Glutamatergic neuron (in vitro differentiated cells): ENCODE measurements around the gene ERFL. TPM values are rescaled to one million over a fixed set of nuclear protein-coding genes. Genes with fewer than 3 reads are reported as not detected.

ENCODE experiments used
- DNase-seq: peaks from one replicate; pipeline ENCODE4 v3.0.0; 2022
- H3K27ac Mint-ChIP-seq: one replicate; pipeline ENCODE4 v1.8.0; 2020; ENCODE audit warnings: mild to moderate bottlenecking, mixed read lengths, inconsistent platforms; ENCODE audit not compliant: unreplicated experiment
- H3K27me3 Mint-ChIP-seq: one replicate; pipeline ENCODE4 v1.8.0; 2020; ENCODE audit warnings: mild to moderate bottlenecking, moderate library complexity, mixed read lengths, inconsistent platforms; ENCODE audit not compliant: unreplicated experiment
- H3K36me3 Mint-ChIP-seq: one replicate; pipeline ENCODE4 v1.8.0; 2020; ENCODE audit warnings: mild to moderate bottlenecking, mixed read lengths, inconsistent platforms; ENCODE audit not compliant: unreplicated experiment
- H3K4me1 Mint-ChIP-seq: one replicate; pipeline ENCODE4 v1.8.0; 2020; ENCODE audit warnings: mild to moderate bottlenecking, low read depth, mixed read lengths, inconsistent platforms; ENCODE audit not compliant: unreplicated experiment
- H3K4me3 Mint-ChIP-seq: one replicate; pipeline ENCODE4 v1.8.0; 2020; ENCODE audit warnings: mild to moderate bottlenecking, mixed read lengths, inconsistent platforms; ENCODE audit not compliant: unreplicated experiment
- H3K9me3 Mint-ChIP-seq: one replicate; pipeline ENCODE4 v1.8.0; 2020; ENCODE audit warnings: mild to moderate bottlenecking, moderate library complexity, mixed read lengths, inconsistent platforms; ENCODE audit not compliant: unreplicated experiment
- total RNA-seq: library from RNA; stranded (reverse); fragmentation: NEBNext Ultra II Directional; extraction: Animal tissue kit (Norgen Biotek cat#: 25700); gene quantifications from one replicate; pipeline ENCODE4 v1.2.1, GENCODE V29; 2021; ENCODE audit not compliant: unreplicated experiment
- TF ChIP-seq, protein P1 (sequence below): fragments of 200-600 bp; sonication (generic); IDR thresholded peaks from one replicate; pipeline ENCODE4 v1.5.0; 2021; ENCODE audit not compliant: partially characterized antibody, unreplicated experiment

ERFL gene
- total RNA-seq, 1 donor from 2014 or later, result 1.6 TPM

DNA sequence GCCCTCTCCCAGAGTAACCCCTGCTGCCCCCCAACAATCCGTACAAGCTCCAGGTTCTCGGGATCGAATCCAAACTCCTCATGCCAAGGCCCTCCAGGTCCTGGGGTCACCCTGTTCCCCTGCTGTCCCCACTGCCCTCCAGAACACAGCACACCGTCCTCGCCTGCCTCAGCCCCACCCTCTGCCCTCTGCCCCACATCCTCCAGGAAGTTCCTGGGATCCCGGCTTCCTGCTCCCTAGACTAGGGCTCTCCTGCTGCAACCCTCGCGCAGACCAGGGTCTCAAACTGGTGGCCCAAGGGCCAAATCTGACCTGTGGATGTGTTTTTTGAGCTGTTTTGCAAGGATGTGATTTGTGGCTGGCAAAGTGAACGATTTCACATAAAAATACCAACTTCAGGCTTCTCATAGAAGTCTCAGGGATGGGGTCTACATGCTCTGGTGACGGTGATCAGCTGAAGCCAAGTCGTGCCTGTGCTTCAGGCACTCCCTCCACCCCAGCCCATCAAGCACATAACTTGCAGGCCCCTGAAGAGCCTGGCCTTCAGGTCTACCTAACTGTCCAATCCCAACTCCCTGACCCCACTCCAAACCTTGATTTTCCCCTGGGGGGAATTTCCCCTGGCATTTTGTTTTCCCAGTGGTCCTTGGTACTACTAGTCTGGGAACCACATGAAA is 29.1 kb upstream of the ERFL start:
- H3K4me3 Mint-ChIP-seq, result peak overlapping the region; percentile 86
- H3K27me3 Mint-ChIP-seq, result peaks cover 19% of the 10 kb centered on the region
- H3K4me1 Mint-ChIP-seq, result peaks cover 18% of the 10 kb centered on the region
- H3K36me3 Mint-ChIP-seq, result no peaks in the 10 kb centered on the region
- DNase-seq, result no peak
- peaks cover 8% of the 10 kb centered on the region for H3K9me3 Mint-ChIP-seq
- H3K27ac Mint-ChIP-seq, result no peak overlapping the region
- TF ChIP-seq, protein P1, sequence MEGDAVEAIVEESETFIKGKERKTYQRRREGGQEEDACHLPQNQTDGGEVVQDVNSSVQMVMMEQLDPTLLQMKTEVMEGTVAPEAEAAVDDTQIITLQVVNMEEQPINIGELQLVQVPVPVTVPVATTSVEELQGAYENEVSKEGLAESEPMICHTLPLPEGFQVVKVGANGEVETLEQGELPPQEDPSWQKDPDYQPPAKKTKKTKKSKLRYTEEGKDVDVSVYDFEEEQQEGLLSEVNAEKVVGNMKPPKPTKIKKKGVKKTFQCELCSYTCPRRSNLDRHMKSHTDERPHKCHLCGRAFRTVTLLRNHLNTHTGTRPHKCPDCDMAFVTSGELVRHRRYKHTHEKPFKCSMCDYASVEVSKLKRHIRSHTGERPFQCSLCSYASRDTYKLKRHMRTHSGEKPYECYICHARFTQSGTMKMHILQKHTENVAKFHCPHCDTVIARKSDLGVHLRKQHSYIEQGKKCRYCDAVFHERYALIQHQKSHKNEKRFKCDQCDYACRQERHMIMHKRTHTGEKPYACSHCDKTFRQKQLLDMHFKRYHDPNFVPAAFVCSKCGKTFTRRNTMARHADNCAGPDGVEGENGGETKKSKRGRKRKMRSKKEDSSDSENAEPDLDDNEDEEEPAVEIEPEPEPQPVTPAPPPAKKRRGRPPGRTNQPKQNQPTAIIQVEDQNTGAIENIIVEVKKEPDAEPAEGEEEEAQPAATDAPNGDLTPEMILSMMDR, result no peak

DNA sequence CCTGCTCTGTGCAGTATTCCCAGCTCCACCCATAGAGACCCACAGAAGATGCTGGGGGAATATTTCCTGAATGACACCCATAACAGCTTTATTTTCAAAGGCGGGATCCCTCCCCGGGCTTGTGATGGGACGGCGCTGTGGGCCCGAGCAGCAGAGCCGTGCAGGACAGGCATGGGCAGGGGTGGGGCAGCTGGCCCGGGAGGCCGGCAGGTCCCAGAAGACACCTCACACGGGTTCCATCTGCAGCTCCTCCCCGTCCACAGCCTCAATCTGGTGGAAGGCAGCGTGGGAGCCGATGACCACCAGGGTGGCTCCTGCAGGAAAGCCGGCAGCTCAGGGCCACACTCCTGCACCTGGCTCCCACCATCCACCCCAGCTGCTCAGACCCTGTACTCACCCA is 28.4 kb upstream of the ERFL start:
- peaks cover 10% of the 10 kb centered on the region for H3K9me3 Mint-ChIP-seq
- H3K36me3 Mint-ChIP-seq, result no peaks in the 10 kb centered on the region
- peaks cover 17% of the 10 kb centered on the region for H3K4me1 Mint-ChIP-seq
- H3K27ac Mint-ChIP-seq, result peak overlapping the region; percentile 39
- no peak overlapping the region for H3K4me3 Mint-ChIP-seq
- peaks cover 17% of the 10 kb centered on the region for H3K27me3 Mint-ChIP-seq
- DNase-seq, result no peak
- TF ChIP-seq, protein P1, result no peak

DNA sequence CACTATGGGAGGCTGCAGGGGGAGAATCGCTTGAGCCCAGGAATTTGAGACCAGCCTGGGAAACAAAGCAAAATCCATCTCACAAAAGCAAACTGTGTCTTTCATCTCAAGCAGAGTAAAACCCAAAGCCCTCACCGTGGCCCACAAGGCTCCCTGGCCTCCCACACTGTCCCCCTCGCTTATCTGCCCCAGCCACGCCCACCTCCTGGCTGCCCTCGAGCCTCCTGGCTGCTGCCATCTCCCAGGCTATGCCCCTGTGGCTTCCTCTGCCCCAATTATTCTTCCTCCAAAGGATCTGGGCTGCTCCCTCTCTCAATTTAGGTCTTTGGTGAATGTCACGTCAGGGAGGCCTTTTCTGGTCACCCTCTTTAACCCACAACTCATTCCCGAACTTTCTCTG is 27.3 kb upstream of the ERFL start:
- DNase-seq, result no peak
- H3K4me1 Mint-ChIP-seq, result peaks cover 15% of the 10 kb centered on the region
- H3K4me3 Mint-ChIP-seq, result no peak overlapping the region
- H3K27ac Mint-ChIP-seq, result no peak overlapping the region
- H3K36me3 Mint-ChIP-seq, result no peaks in the 10 kb centered on the region
- TF ChIP-seq, protein P1, result no peak
- H3K27me3 Mint-ChIP-seq, result peaks cover 14% of the 10 kb centered on the region
- H3K9me3 Mint-ChIP-seq, result peaks cover 10% of the 10 kb centered on the region

DNA sequence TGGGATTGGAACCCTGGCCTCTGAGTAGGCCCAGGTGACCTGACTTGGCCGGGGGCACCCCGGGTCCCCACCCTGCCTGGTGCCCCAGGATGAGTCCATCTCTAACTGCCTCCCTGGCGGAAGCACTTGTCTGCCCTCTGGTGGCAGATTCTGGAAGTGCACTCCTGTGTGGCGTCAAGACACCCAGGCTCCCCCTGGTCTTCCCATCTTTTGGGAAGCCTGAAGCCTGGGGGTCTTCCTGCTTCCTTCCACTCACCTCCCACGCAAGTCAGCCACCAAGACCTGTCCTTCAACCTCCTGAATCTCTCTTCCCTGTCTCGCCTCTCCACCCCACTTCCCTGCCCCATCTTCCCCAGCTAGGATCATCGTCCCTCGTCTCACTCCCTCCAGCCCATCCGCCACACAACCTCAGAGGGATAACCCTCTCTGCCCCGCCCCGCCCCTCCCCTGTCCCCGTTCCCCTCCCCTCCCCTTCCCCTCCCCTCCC is 23.5 kb upstream of the ERFL start:
- H3K27ac Mint-ChIP-seq, result peak overlapping the region; percentile 52
- peaks cover 2% of the 10 kb centered on the region for H3K4me1 Mint-ChIP-seq
- TF ChIP-seq, protein P1, result peak; percentile 100
- H3K9me3 Mint-ChIP-seq, result peaks cover 4% of the 10 kb centered on the region
- peak overlapping the region; percentile 69 for H3K4me3 Mint-ChIP-seq
- H3K36me3 Mint-ChIP-seq, result no peaks in the 10 kb centered on the region
- peaks cover 9% of the 10 kb centered on the region for H3K27me3 Mint-ChIP-seq
- DNase-seq, result peak; percentile 95

DNA sequence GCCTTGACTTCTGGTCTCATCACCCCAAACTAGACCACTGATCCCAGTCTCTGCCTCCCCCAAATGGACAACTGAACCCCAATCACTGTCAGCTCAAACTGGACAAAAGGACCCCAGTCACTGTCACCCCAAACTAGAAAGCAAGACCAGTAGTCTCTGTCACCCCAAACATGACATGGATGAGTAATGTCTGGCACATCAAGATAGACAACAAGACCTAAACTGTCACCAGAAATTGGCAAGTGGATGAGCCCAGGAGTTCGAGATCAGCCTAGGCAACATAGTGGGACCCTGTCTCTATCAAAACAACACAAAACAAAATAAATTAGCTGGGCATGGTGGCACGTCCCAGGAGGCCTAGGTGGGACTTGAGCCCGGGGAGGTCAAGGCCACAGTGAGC is 18.8 kb upstream of the ERFL start:
- H3K4me3 Mint-ChIP-seq, result no peak overlapping the region
- no peak for DNase-seq
- peaks cover 11% of the 10 kb centered on the region for H3K9me3 Mint-ChIP-seq
- peak overlapping the region; percentile 18 for H3K27ac Mint-ChIP-seq
- H3K36me3 Mint-ChIP-seq, result peaks cover 6% of the 10 kb centered on the region
- TF ChIP-seq, protein P1, result no peak
- peaks cover 17% of the 10 kb centered on the region for H3K27me3 Mint-ChIP-seq
- peaks cover 2% of the 10 kb centered on the region for H3K4me1 Mint-ChIP-seq
